Smooth muscle cell (in vitro differentiated cells): ENCODE measurements around the gene ENDOD1. TPM values are rescaled to one million over a fixed set of nuclear protein-coding genes. Genes with fewer than 3 reads are reported as not detected.

Source experiments
- DNase-seq: peaks from one replicate; lab custom pipeline; 2025; ENCODE audit not compliant: unreplicated experiment; lab: John Stamatoyannopoulos, UW
- H2AFZ ChIP-seq: fragments of 200-600 bp; sonication (generic); 2 replicates; pipeline ENCODE4 v1.6.0; 2016; ENCODE audit warnings: antibody characterized with exemption, low read depth, mild to moderate bottlenecking
- H3F3A ChIP-seq: fragments of 200-600 bp; sonication (generic); 2 replicates; pipeline ENCODE4 v1.6.0; 2017; ENCODE audit warnings: antibody characterized with exemption, low read depth
- H3K27ac ChIP-seq: fragments of 200-600 bp; sonication (generic); 2 replicates; pipeline ENCODE4 v1.5.1; 2016; ENCODE audit warnings: low read depth, mild to moderate bottlenecking
- H3K27me3 ChIP-seq: fragments of 200-600 bp; sonication (generic); 2 replicates; pipeline ENCODE4 v1.6.1; 2016; ENCODE audit warnings: low read depth, mild to moderate bottlenecking
- H3K36me3 ChIP-seq: fragments of 200-600 bp; sonication (generic); 2 replicates; pipeline ENCODE4 v1.5.1; 2016; ENCODE audit warnings: low read depth
- H3K4me1 ChIP-seq: fragments of 200-600 bp; sonication (generic); 2 replicates; pipeline ENCODE4 v1.5.1; 2016; ENCODE audit warnings: low read depth
- H3K4me2 ChIP-seq: fragments of 200-600 bp; sonication (generic); 2 replicates; pipeline ENCODE4 v1.6.0; 2016; ENCODE audit warnings: mild to moderate bottlenecking
- H3K4me3 ChIP-seq: fragments of 200-600 bp; sonication (generic); 2 replicates; pipeline ENCODE4 v1.5.1; 2016; ENCODE audit warnings: mild to moderate bottlenecking
- H3K79me2 ChIP-seq: fragments of 200-600 bp; sonication (generic); 2 replicates; pipeline ENCODE4 v1.6.0; 2016; ENCODE audit warnings: low read depth, mild to moderate bottlenecking
- H3K9ac ChIP-seq: fragments of 200-600 bp; sonication (generic); 2 replicates; pipeline ENCODE4 v1.6.0; 2016; ENCODE audit warnings: low read depth
- H3K9me3 ChIP-seq: fragments of 200-600 bp; sonication (generic); replicated peaks from 2 replicates; pipeline ENCODE4 v1.5.1; 2016; ENCODE audit warnings: low read depth
- H4K20me1 ChIP-seq: fragments of 200-600 bp; sonication (generic); 2 replicates; pipeline ENCODE4 v1.6.0; 2016; ENCODE audit warnings: low read depth
- WGBS: methylation state at CpG from one replicate; pipeline ENCODE4 v1.1.7; 2016; ENCODE audit warnings: low lambda C conversion rate; 5-methylcytosine and 5-hydroxymethylcytosine counted together
- polyA plus RNA-seq: library from polyadenylated mRNA; unstranded; fragments of >200 nt; fragmentation: Nextera tagmentation; extraction: Ambion mirVana; gene quantifications from 2 replicates; pipeline ENCODE4 v1.2.1, GENCODE V29; 2016
- total RNA-seq: library from RNA; depleted of rRNA; stranded (reverse); fragments of >200 nt; gene quantifications from 2 replicates; pipeline ENCODE4 v1.2.3, GENCODE V29; 2014
- TF ChIP-seq, protein P1 (sequence below): fragments of 200-600 bp; sonication (generic); IDR thresholded peaks from 2 replicates; pipeline ENCODE4 v1.5.1; 2017; ENCODE audit warnings: borderline replicate concordance, mild to moderate bottlenecking, antibody characterized with exemption; ENCODE audit not compliant: insufficient read depth, poor library complexity, severe bottlenecking

Gene ENDOD1
- total and polyA plus RNA-seq, 2 experiments from 2014 or later, result 44.8 to 125 TPM

DNA sequence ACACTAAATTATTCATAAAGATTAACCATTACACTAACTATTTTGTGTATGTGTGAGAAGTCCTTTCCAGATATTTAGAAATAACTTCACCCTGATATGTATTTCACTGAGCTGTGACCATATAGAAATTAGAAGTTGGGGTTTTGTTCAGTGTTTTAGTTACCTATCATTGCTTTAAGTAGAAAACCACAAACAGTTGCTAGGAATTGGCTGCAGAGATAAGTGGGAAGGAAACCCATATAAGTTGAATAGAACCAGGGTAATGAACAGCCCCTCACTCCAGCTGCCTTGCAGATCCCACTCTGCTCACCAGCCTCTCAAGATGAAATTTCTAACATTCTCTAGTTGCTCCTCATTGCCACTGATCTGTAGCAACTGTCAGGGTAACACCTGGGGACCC is 12.7 kb upstream of the ENDOD1 start:
- Histone ChIP-seq H4K20me1 (no peaks in the 10 kb centered on the region), H3K36me3 (no peaks in the 10 kb centered on the region), H3K4me2 (no peak overlapping the region), H3F3A (no peaks in the 10 kb centered on the region), H3K4me3 (no peak overlapping the region), H3K79me2 (no peaks in the 10 kb centered on the region), H3K27me3 (no peaks in the 10 kb centered on the region), H3K27ac (no peak overlapping the region), H3K4me1 (no peaks in the 10 kb centered on the region), H2AFZ (no peak overlapping the region), H3K9me3 (no peaks in the 10 kb centered on the region), H3K9ac (no peak overlapping the region)
- DNase-seq, result no peak
- TF ChIP-seq, protein P1, sequence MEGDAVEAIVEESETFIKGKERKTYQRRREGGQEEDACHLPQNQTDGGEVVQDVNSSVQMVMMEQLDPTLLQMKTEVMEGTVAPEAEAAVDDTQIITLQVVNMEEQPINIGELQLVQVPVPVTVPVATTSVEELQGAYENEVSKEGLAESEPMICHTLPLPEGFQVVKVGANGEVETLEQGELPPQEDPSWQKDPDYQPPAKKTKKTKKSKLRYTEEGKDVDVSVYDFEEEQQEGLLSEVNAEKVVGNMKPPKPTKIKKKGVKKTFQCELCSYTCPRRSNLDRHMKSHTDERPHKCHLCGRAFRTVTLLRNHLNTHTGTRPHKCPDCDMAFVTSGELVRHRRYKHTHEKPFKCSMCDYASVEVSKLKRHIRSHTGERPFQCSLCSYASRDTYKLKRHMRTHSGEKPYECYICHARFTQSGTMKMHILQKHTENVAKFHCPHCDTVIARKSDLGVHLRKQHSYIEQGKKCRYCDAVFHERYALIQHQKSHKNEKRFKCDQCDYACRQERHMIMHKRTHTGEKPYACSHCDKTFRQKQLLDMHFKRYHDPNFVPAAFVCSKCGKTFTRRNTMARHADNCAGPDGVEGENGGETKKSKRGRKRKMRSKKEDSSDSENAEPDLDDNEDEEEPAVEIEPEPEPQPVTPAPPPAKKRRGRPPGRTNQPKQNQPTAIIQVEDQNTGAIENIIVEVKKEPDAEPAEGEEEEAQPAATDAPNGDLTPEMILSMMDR, result no peak

DNA sequence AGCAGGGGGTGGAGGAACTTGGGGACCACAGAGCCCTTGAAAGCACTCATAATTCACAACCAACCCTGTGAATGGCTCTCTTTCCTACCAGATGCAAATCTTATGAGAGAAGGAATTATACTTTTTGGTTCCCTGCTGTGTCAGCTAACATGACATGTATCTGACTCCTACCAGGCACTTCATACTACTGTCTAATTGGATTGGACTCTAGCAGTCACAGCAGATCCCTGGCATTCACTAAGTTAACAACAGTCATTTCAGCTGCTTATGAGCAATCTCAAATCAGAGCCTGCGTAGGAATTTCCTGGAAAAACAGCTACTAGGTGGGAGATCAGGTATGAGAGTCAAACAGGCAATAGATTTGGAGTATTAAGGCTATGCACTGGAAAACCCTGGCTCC is 11.1 kb upstream of the ENDOD1 start:
- 70% methylated on average over 1 of the region's 1 CpG for WGBS
- Histone ChIP-seq H3K4me3 (no peak overlapping the region), H2AFZ (no peak overlapping the region), H4K20me1 (no peaks in the 10 kb centered on the region), H3K4me1 (no peaks in the 10 kb centered on the region), H3K9ac (no peak overlapping the region), H3K27ac (no peak overlapping the region), H3K36me3 (no peaks in the 10 kb centered on the region), H3F3A (no peaks in the 10 kb centered on the region), H3K4me2 (no peak overlapping the region), H3K79me2 (no peaks in the 10 kb centered on the region), H3K9me3 (no peaks in the 10 kb centered on the region), H3K27me3 (no peaks in the 10 kb centered on the region)
- TF ChIP-seq, protein P1, result no peak
- DNase-seq, result no peak

DNA sequence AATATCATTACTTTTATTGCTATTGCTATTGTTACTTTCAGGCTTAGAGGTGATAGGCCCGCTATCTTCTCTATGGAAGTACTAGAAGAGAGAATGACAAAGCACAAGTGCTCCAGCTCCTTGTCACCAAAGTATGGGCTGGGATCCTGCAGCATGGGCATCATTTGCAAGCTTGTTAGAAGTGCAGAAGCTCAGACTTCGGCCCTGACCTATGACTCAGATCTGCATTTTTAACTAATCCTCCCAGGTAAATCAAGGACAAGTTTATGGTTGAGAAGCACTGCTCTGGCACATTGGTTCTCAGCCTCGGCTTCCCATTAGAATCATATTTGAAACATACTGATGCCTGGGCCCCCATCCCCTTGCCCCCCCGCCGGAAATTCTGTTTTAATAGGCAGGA is 8.6 kb upstream of the ENDOD1 start:
- no peak overlapping the region for H3K4me2 ChIP-seq
- DNase-seq, result no peak
- TF ChIP-seq, protein P1, result no peak
- no peaks in the 10 kb centered on the region for H3K4me1 ChIP-seq
- H4K20me1 ChIP-seq, result no peaks in the 10 kb centered on the region
- H3K27ac ChIP-seq, result no peak overlapping the region
- H3K79me2 ChIP-seq, result no peaks in the 10 kb centered on the region
- WGBS, result 54% methylated on average over 5 of the region's 5 CpGs
- H3K9me3 ChIP-seq, result no peaks in the 10 kb centered on the region
- H3K4me3 ChIP-seq, result no peak overlapping the region
- H3K36me3 ChIP-seq, result no peaks in the 10 kb centered on the region
- no peak overlapping the region for H2AFZ ChIP-seq
- H3F3A ChIP-seq, result no peaks in the 10 kb centered on the region
- no peak overlapping the region for H3K9ac ChIP-seq
- no peaks in the 10 kb centered on the region for H3K27me3 ChIP-seq

GRCh38 chr11:95081412-95081811 is 8.2 kb upstream of the ENDOD1 start:
- Histone ChIP-seq H3K9me3 (no peaks in the 10 kb centered on the region), H3K9ac (no peak overlapping the region), H3K79me2 (no peaks in the 10 kb centered on the region), H3K4me1 (no peaks in the 10 kb centered on the region), H2AFZ (peak overlapping the region; percentile 67), H3F3A (no peaks in the 10 kb centered on the region), H3K36me3 (no peaks in the 10 kb centered on the region), H3K4me2 (no peak overlapping the region), H4K20me1 (no peaks in the 10 kb centered on the region), H3K27me3 (no peaks in the 10 kb centered on the region), H3K4me3 (no peak overlapping the region), H3K27ac (no peak overlapping the region)
- 32% methylated on average over 4 of the region's 4 CpGs for WGBS
- TF ChIP-seq, protein P1, result no peak
- no peak for DNase-seq
